ENCODE data around the gene GREB1L. TPM values are rescaled to one million over a fixed set of nuclear protein-coding genes. Genes with fewer than 3 reads are reported as not detected.
"Not testable (repeated sequence)": the region's sequence is repeated elsewhere in the genome, so short reads cannot be mapped to it uniquely, and the experiment has no call there.

Gene GREB1L
- total RNA-seq, 1 donor from 2014 or later, result 2.0 TPM

DNA sequence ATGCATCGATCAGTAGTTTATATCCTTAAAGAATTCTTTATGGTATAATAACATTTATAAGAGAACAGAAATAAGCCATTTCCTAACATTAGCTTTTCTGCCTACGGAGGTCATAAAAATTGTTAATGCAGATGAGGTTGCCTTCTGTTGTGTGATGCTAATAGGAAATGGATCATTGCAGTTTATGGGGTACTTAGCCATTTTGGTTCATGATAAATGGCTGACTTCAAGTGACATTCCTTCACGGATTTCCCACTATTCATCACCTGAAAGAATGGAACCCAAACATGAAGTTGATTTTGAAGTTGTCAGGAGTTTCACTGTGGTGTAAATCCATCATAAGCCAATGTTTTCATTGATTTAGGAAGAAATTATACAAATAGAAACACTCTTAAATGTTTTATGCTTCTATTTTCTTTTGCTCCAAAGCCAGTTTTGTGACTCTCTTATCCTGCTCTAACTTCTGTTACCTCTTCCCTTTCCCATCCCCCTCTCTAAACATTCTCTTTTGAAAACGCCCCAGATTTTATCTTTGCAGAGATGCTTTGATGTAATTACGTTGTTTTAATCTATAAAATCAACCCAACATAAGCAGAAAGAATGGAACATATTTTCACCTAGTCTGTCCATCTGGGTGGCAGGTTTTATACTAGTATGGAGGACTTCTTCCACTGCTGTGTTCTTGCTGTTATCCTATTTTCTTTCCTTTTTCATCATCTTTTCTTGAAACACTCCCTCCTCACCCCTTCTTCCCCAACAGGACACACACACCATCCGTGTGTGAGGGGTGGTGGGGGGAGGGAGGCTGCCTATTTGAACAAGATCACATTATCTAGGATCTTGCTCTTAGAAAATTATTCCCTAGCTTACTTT, 58.2 kb downstream of the GREB1L start:
- no peak for DNase-seq (ENCODE audit: low spot score)
- ATAC-seq, result no peak
- intact Hi-C loops (cut with DNase I), result no loop called here

- intact Hi-C loops (cut with DNase I), result no loop called here
- no peak for DNase-seq (ENCODE audit: low spot score)
- ATAC-seq, result no peak
Observed at GRCh38 chr18:21300908-21301200, 58.8 kb downstream of the GREB1L start.

DNA sequence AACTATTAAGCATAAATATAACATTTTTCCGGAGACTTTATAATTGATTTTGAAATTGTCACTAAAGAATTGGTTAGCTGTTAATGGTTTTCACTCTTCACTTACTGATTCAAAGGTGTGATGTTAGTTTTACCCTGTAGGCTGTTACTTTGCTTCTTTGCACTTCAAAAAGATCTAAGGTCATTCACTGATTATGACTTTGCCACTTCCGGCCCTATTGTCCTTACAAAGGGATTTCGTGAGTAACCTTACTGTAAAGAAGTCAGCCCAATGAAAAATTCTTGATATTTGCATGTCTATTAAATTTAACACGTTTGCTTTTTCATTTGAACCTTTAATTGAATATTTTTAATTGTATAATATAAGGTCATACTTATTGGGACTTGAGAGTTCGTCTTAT, 61.4 kb downstream of the GREB1L start:
- no peak for DNase-seq (ENCODE audit: low spot score)
- intact Hi-C loops (cut with DNase I), result no loop called here
- no peak for ATAC-seq

DNA sequence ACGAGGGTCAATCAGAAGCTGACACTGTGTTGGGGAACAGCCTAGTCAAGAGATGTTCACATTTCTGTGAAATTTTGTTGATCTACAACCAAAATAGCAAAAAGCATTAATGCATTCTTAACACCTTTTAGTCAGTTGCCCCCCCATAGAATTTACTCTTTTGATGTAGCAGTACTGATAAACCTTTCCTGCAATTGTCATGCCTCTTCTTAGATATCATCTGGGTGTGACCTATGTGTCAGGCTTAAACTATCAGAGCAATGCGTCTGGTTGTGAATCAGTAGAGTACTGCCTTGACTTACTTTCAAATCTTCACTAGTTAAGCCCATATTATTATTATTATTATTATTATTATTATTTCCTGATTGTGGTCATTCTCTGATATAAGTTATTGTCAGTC, 61.9 kb downstream of the GREB1L start:
- ATAC-seq (no peak), DNase-seq (ENCODE audit: low spot score) (no peak)
- intact Hi-C loops (cut with DNase I), result no loop called here

DNA sequence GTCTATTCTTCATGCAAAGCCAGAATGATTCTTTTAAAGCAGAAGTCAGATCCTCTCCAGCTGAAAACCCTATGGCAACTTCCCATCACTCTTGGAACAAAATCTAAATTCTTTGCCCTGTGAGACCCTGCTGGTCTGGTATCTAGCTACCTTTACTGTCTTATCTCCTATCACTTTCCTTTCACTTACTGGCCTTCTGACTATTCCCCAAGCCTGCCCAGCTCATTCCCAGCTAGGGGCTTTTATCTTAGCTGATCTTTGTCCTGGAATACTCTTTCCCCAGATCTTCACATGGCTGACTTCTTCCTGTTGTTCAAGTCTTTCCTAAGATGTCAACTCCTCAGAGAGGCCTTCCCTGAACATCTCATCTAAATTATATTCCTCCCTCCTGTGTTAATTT, 63.6 kb downstream of the GREB1L start:
- intact Hi-C loops (cut with DNase I), result no loop called here
- ATAC-seq, result no peak

DNA sequence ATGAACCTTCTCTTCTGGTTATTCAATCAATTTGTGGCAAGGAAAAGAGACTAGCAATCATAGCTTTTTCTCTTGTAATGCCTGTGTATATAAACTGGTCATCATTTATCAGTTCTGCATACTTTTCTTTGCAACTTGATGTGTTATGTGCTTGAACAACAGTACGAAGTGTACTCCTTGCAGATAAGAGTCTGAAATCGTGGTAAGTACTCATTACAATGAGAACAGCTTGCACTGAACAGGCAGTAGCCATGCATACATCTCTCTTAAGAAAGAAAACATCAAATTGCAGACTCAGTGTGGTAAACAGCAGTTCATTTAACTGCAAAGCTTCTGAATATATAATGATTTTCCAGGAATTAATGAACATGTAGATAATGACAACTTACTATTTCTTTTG, 64.3 kb downstream of the GREB1L start:
- ATAC-seq (no peak), DNase-seq (ENCODE audit: low spot score) (no peak)
- intact Hi-C loops (cut with DNase I), result no loop called here

More for the DNA sequence above, 63.6 kb downstream of the GREB1L start:
- DNase-seq (ENCODE audit: low spot score), result no peak

DNA sequence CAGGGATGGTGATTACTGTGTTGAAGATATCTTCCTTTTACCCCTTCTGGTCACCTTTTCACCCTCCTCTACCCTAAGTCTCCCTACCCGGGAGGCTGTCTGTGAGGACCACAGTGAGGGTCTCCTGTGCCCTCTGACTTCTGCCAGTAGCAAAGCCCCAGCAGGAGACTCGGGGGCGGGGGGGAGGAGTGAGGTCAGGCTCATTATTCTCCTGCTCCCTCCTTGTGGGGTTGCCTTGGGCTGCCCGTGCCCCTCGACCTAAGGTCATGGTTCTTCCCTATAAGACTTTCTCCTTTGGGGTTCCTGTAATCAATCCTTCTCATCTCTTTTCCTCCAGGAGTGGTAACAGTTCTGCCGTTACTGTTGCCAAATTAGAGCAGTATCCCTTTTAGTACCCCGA, 65.5 kb downstream of the GREB1L start:
- DNase-seq (ENCODE audit: low spot score) (no peak), ATAC-seq (no peak)
- intact Hi-C loops (cut with DNase I), result no loop called here

DNA sequence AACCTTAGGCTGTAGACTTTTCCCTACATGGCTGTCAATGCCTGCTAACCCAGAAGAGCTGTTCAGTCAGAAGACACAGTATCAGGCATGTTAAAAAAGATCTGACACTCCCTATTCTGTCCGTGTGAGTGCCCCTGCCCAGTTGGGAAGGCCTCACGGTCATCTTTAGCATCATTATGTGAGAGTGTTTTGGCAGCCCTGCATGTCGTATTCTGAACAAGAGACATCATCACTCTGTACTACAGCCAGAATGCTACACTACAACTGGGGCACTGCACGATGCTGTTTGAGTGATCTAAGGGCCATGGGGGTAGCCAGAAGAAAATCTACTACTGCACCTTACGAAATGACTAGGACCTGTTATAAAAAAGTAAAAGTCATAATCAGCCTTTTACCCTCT, 67.2 kb downstream of the GREB1L start:
- intact Hi-C loops (cut with DNase I), result no loop called here

DNA sequence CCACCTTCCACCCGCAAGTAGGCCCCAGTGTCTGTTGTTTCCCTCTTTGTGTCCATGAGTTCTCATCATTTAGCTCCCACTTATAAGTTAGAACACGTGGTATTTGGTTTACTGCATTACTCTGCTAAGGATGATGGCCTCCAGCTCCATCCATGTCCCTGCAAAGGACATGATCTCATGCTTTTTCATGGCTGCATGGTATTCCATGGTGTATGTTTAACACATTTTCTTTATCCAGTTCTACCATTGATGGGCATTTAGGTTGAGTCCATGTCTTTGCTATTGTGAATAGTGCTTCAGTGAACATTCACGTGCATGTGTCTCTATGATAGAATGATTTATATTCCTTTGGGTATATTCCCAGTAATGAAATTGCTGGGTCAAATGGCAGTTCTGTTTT, 69.9 kb downstream of the GREB1L start:
- DNase-seq (ENCODE audit: low spot score); ATAC-seq; intact Hi-C loops (cut with DNase I): not testable (repeated sequence)

More for the DNA sequence above, 67.2 kb downstream of the GREB1L start:
- DNase-seq (ENCODE audit: low spot score) (no peak), ATAC-seq (no peak)

DNA sequence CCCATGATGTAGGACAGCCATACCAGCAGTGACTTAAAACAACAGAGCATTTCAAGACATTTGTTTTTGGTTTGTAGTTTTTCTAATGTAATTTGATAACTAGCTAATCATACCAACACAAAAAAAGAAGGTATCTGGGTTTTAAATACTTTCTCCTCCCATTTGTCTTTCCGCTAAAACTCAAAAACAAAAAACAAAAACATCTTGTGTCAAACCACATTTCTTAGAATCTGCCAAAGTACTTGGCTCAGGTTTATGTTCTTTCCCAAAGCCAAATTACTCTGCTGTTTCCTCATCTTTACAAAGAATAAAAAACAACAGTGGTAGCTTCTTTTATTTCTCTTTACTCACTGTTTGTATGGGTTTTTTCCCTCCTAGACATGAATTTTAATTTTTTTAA, 71.5 kb downstream of the GREB1L start:
- ATAC-seq, result no peak

GRCh38 chr18:21314724-21315123, 72.7 kb downstream of the GREB1L start:
- DNase-seq (ENCODE audit: low spot score), result no peak

More for the DNA sequence above, 71.5 kb downstream of the GREB1L start:
- intact Hi-C loops (cut with DNase I), result no loop called here
- no peak for DNase-seq (ENCODE audit: low spot score)

GRCh38 chr18:21315126-21315525, 73.1 kb downstream of the GREB1L start:
- DNase-seq (ENCODE audit: low spot score); ATAC-seq; intact Hi-C loops (cut with DNase I): not testable (repeated sequence)

More at GRCh38 chr18:21314724-21315123, 72.7 kb downstream of the GREB1L start:
- intact Hi-C loops (cut with DNase I), result no loop called here
- ATAC-seq, result no peak

DNA sequence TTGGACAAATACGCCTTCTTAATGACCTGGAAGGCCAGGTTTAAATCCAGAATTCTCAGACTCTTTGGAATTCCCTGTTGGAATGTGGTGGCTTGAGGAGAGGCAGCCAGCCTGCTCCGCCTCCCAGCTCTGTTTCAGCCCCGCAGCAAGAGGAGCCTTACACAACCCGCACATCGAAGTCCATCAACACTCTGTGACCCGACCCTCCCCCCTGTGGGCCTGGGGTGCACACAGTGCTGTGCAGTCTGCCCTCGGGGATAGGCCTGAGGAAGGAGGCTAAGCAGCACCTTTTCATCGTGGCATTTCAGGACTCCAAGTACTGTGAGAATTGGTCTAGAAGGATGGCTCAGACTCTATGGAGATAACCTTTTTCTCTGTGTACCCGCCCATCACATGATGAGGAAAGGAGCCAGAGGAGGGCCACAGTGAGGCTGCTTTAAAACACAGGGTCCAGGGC, 73.7 kb downstream of the GREB1L start:
- ATAC-seq (no peak), DNase-seq (ENCODE audit: low spot score) (no peak)
- intact Hi-C loops (cut with DNase I), result no loop called here

GRCh38 chr18:21316296-21316695, 74.3 kb downstream of the GREB1L start:
- no peak for ATAC-seq
- no peak for DNase-seq (ENCODE audit: low spot score)
- intact Hi-C loops (cut with DNase I), result no loop called here

GRCh38 chr18:21321711-21322110, 79.7 kb downstream of the GREB1L start:
- DNase-seq (ENCODE audit: low spot score) (no peak), ATAC-seq (no peak)
- intact Hi-C loops (cut with DNase I), result no loop called here

GRCh38 chr18:21327101-21327500, 85.1 kb downstream of the GREB1L start:
- intact Hi-C loops (cut with DNase I), result no loop called here
- ATAC-seq (no peak), DNase-seq (ENCODE audit: low spot score) (no peak)

GRCh38 chr18:21330122-21330701, 88.2 kb downstream of the GREB1L start:
- intact Hi-C loops (cut with DNase I), result no loop called here
- ATAC-seq, result peak; percentile 87

DNA sequence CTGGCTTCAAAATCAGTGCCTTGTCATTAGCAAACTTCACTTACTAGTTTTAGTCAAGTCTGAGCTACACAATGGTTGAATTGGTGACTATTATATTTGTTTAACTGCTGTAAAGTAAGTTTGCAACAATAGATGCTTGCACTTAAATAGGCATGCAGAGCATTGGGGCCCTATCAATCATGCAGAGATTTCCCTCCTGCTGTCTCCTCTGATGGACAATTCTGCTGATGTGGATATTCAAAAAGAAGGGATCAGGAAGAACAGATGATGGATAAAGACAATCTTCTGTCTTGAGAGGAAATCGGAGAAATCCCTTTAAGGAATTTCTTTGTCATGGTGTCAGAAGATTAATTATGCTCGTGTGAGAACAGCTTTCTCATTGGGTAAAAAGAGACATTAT, 89.0 kb downstream of the GREB1L start:
- DNase-seq (ENCODE audit: low spot score) (no peak), ATAC-seq (no peak)
- intact Hi-C loops (cut with DNase I), result no loop called here

More at GRCh38 chr18:21330122-21330701, 88.2 kb downstream of the GREB1L start:
- no peak for DNase-seq (ENCODE audit: low spot score)

DNA sequence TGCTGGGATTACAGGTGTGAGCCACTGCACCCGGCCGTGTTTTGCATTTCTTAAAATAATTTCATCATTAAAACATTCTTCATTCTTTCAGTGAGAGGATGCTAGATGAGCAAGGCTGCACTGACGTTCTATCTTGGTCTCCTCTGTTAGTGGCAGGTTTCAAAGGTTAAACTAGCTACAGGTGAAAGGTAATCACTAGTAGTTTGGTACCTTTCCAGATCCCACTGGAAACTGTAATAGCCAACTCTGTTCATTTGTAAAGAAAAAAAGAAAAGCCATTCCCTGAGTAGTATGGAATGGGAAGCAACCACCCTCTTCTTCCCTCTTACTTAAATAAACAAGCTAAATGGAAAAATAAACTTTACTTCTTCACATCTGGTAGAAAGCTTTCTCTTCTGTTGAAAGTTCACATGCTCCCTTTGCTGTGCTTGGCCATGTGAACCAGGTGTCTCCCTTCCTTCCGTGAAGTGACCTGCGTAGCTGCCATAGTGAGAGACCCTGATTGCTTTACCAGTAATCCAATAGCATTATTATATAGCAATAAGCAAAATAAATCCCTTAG, 94.0 kb downstream of the GREB1L start:
- DNase-seq (ENCODE audit: low spot score) (no peak), ATAC-seq (no peak)
- intact Hi-C loops (cut with DNase I), result no loop called here

- DNase-seq (ENCODE audit: low spot score) (no peak), ATAC-seq (no peak)
- intact Hi-C loops (cut with DNase I), result no loop called here
Observed at GRCh38 chr18:21336846-21337245, 94.8 kb downstream of the GREB1L start.

Data from sciatic nerve (tissue), 2 donors.